Loucy (cell line): Measurements from ENCODE around the gene HDGFL3.

Experiments
- CTCF ChIP-seq: fragments of 200-600 bp; sonication (generic); conservative IDR thresholded peaks from 2 replicates; pipeline ENCODE4 v1.5.1; 2014; ENCODE audit warnings: mild to moderate bottlenecking, antibody characterized with exemption, low read length
- EZH2phosphoT487 ChIP-seq: fragments of 200-600 bp; IDR thresholded peaks from 2 replicates; pipeline ENCODE4 v1.6.1; 2018; ENCODE audit warnings: antibody characterized with exemption, mild to moderate bottlenecking, moderate library complexity, borderline replicate concordance

- TF ChIP-seq CTCF (no peak), EZH2phosphoT487 (no peak)
Observed at GRCh38 chr15:83163032-83163431, 44.6 kb downstream of the HDGFL3 start.
